A673 (cell line): ENCODE measurements around the gene CEP89. TPM values are rescaled to one million over a fixed set of nuclear protein-coding genes. Genes with fewer than 3 reads are reported as not detected.

Source experiments
- BruUV-seq: library from RNA; stranded (reverse); fragments of 400-500 nt; replicated peaks from 2 replicates; lab custom pipeline; 2021; lab: Mats Ljungman, UMichigan
- CTCF ChIA-PET: fragments of 300-600 bp; sonication (Branson Sonifier 250); formaldehyde crosslinking; loops from one replicate; lab custom pipeline; 2022; ENCODE audit warnings: antibody characterized with exemption; lab: Charles Lee
- POLR2A ChIA-PET: fragments of 300-600 bp; sonication (Branson Sonifier 250); formaldehyde crosslinking; loops from one replicate; lab custom pipeline; 2022; ENCODE audit warnings: antibody characterized with exemption; ENCODE audit not compliant: low non-redundant PET; lab: Charles Lee
- DNase-seq: peaks from one replicate; pipeline ENCODE4 v3.0.0-alpha.2; 2015; ENCODE audit warnings: low spot score
- H3K27ac ChIP-seq: fragments of 200-600 bp; sonication (generic); 2 replicates; pipeline ENCODE4 v1.5.1; 2016; ENCODE audit warnings: mixed run types, low read depth, mild to moderate bottlenecking, mixed read lengths, antibody characterized with exemption, low read length; ENCODE audit not compliant: poor library complexity, severe bottlenecking
- H3K27me3 ChIP-seq: fragments of 200-600 bp; sonication (generic); replicated peaks from 2 replicates; pipeline ENCODE4 v1.6.1; 2017; ENCODE audit warnings: mixed run types, low read depth, mild to moderate bottlenecking, mixed read lengths, antibody characterized with exemption, low read length; ENCODE audit not compliant: insufficient read depth, poor library complexity
- H3K36me3 ChIP-seq: fragments of 200-600 bp; sonication (generic); 2 replicates; pipeline ENCODE4 v1.6.1; 2016; ENCODE audit warnings: mixed run types, mild to moderate bottlenecking, mixed read lengths, antibody characterized with exemption, low read length; ENCODE audit not compliant: insufficient read depth, poor library complexity, severe bottlenecking
- H3K4me1 ChIP-seq: fragments of 200-600 bp; sonication (generic); 2 replicates; pipeline ENCODE4 v1.6.1; 2017; ENCODE audit warnings: mixed run types, mild to moderate bottlenecking, mixed read lengths, antibody characterized with exemption, low read length; ENCODE audit not compliant: insufficient read depth, poor library complexity, severe bottlenecking
- H3K4me3 ChIP-seq: fragments of 200-600 bp; sonication (generic); 2 replicates; pipeline ENCODE4 v1.5.1; 2016; ENCODE audit warnings: low read depth, mixed run types, mild to moderate bottlenecking, mixed read lengths, low read length; ENCODE audit not compliant: poor library complexity, severe bottlenecking
- H3K9me3 ChIP-seq: fragments of 200-600 bp; sonication (generic); 2 replicates; pipeline ENCODE4 v1.6.1; 2016; ENCODE audit warnings: mixed run types, low read depth, mild to moderate bottlenecking, mixed read lengths, antibody characterized with exemption, low read length; ENCODE audit not compliant: poor library complexity, severe bottlenecking
- CTCF ChIP-seq: fragments of 300-800, 200-600 bp; sonication (generic); conservative IDR thresholded peaks from 2 replicates; pipeline ENCODE4 v1.5.1; 2017; ENCODE audit warnings: low read depth, mild to moderate bottlenecking, antibody characterized with exemption, low read length, moderate library complexity, mixed read lengths
- EZH2 ChIP-seq: fragments of 200-600 bp; sonication (generic); IDR thresholded peaks from 2 replicates; pipeline ENCODE4 v1.6.1; 2017; ENCODE audit warnings: borderline replicate concordance, low read depth, mild to moderate bottlenecking, mixed read lengths, antibody characterized with exemption, low read length; ENCODE audit not compliant: poor library complexity, severe bottlenecking
- intact Hi-C: fragments of 100-400 bp; cut with micrococcal nuclease; formaldehyde crosslinking; loops from one replicate; pipeline ENCODE4 v1.10.0; 2022; ENCODE audit not compliant: unreplicated experiment
- total RNA-seq: library from RNA; stranded (reverse); gene quantifications from 2 replicates; pipeline ENCODE4 v1.2.3, GENCODE V29; 2021

The CEP89 gene
- total RNA-seq, 1 experiment from 2014 or later: 47.2 TPM

- Histone ChIP-seq H3K27ac (no peak overlapping the region), H3K27me3 (no peaks in the 10 kb centered on the region), H3K9me3 (no peaks in the 10 kb centered on the region), H3K4me3 (no peak overlapping the region), H3K36me3 (peaks cover 9% of the 10 kb centered on the region), H3K4me1 (peaks cover 7% of the 10 kb centered on the region)
- intact Hi-C loops: loop anchor here (10.0 kb wide), 1 partner anchor 208 kb away; no protein-coding TSS in a partner anchor
- DNase-seq: no peak
- TF ChIP-seq CTCF (no peak), EZH2 (no peak)
- CTCF ChIA-PET: no interaction called here
- BruUV-seq: no TSS peak
- POLR2A ChIA-PET: interaction anchor here (0.6 to 0.7 kb wide), 2 partner anchors 21 to 397 kb away, joined by 5 to 7 read pairs; no protein-coding TSS in a partner anchor
Measured at GRCh38 chr19:32977280-32977679, 5.5 kb upstream of the CEP89 start.

GRCh38 chr19:32976223-32976805, 4.6 kb upstream of the CEP89 start:
- CTCF ChIA-PET: interaction anchor here (0.6 to 1.1 kb wide), 3 partner anchors 13 to 289 kb away, joined by 3 to 6 read pairs (median 3); no protein-coding TSS in a partner anchor
- no TSS peak for BruUV-seq
- TF ChIP-seq CTCF (peak; percentile 90), EZH2 (no peak)
- no peak overlapping the region for H3K27ac ChIP-seq
- POLR2A ChIA-PET: no interaction called here
- no peaks in the 10 kb centered on the region for H3K9me3 ChIP-seq
- H3K36me3 ChIP-seq: peaks cover 9% of the 10 kb centered on the region
- intact Hi-C loops: loop anchor here (1.0 to 10.0 kb wide), 2 partner anchors 143 to 208 kb away; no protein-coding TSS in a partner anchor
- no peaks in the 10 kb centered on the region for H3K27me3 ChIP-seq
- DNase-seq: peak; percentile 74
- H3K4me3 ChIP-seq: no peak overlapping the region
- H3K4me1 ChIP-seq: peaks cover 7% of the 10 kb centered on the region

- intact Hi-C loops: loop anchor here (5.0 to 10.0 kb wide), 2 partner anchors 214 to 279 kb away; partner anchors contain the start of gene NUDT19
- no peaks in the 10 kb centered on the region for H3K27me3 ChIP-seq
- POLR2A ChIA-PET: interaction anchor here (0.6 to 0.7 kb wide), 2 partner anchors 97 to 735 kb away, joined by 5 to 7 read pairs; no protein-coding TSS in a partner anchor
- H3K4me3 ChIP-seq: peak overlapping the region; percentile 72
- TF ChIP-seq EZH2 (no peak), CTCF (no peak)
- no peak for DNase-seq
- no peak overlapping the region for H3K27ac ChIP-seq
- CTCF ChIA-PET: interaction anchor here (0.6 kb wide), 1 partner anchor 371 kb away, joined by 4 read pairs; no protein-coding TSS in a partner anchor
- H3K9me3 ChIP-seq: no peaks in the 10 kb centered on the region
- H3K36me3 ChIP-seq: no peaks in the 10 kb centered on the region
- peaks cover 7% of the 10 kb centered on the region for H3K4me1 ChIP-seq
- BruUV-seq: TSS peak; percentile 81
Measured at GRCh38 chr19:32971012-32971595, 654 bp downstream of the CEP89 start.
